SHP77 (cell line): ENCODE data around the gene TTLL8.
"Not testable (repeated sequence)": the region's sequence is repeated elsewhere in the genome, so short reads cannot be mapped to it uniquely, and the experiment has no call there.

Experiments used
- DNase-seq, 2 experiments: peaks; one replicate each; lab custom pipeline; 2025; lab: John Stamatoyannopoulos, UW

TTLL8 gene

DNA sequence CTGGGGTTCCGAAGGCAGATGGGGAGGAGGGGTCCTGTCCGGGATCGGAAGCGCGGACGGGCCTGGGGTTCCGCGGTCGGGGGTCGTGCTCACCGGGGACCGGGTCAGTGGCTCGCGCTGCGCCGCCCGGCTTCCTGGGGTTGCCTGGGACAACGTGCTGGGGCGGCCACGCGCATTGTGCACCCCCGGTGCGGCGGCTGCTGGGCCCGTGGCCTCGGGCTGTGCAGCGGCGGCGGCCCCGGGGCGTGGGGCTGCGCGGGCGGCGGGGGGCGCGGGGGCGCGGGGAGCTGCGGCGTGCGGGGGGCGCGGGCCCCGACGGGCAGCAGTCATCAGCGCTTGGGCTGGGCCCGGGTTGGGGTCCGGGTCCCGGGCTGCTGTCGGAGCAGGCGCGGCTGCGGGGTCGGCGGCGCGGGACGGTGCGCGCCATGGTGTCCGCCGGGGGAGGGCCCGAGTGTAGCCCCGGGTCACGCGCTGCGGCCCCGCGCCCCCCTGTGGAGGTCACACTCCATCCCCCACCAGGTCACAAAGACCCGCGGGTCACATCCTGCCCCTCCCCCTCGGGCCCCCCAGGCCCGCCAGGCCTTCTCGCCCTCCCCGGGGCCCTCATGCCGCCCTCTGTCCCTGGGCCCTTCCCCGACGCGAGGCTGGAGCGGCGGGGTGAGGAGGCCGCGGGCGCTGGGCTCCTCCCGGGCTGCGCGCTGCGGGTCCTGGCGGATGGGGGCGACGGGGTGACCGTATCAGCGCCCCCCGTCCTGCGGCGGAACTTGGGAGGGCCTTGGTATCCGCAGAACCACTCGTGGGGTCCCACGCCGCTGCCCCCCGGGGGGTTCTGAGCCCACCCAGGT, at the start of gene TTLL8:
Gene TTLL8 (minus strand): TSS at position 238 of the 845 bp plus-strand sequence.
- no peak for DNase-seq

DNA sequence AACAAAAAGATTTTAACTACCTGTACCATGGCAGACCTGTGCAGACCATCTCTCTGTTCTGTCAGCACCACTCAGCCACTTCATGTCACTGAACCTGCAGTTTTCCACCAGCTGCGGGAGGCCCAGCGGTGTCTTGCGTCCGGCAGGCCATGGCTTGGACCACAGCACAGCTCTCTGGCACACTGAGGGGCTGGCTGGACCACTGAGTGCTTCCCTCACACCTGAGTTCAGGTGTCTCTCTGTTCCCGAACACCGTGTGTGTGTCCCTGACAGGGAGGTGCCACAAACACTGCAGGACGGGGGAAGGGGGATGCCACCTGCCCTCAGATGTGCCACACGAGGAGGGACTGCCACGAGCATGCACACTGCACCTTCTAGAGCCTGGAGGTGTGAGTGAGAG, 49.4 kb upstream of the TTLL8 start:
- DNase-seq = no peak

- peak in 1 of 2 experiments; percentile 43 for DNase-seq
Observed at GRCh38 chr22:50105208-50106100, 47.4 kb upstream of the TTLL8 start.

GRCh38 chr22:50104141-50104544, 46.0 kb upstream of the TTLL8 start:
- no peak for DNase-seq

DNA sequence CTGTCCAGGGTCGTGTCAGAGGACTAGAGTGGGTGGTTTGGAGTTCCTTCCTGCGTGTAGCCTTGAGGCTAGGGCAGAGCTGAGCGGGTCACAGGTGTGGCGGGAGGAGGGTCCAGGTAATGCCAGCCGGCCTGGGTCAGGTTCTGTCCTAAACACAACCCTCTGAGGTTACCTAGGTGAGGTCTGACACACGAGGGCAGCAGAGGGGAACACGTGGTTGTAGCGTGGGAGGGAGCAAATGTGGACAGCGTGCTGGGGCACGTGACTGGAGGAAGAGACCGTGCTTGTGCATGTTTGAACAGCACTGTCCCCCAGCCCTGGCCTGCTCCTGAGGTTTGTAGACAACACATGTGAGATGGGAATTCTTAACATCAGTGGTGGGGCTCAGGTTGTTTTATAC, 44.8 kb upstream of the TTLL8 start:
- DNase-seq = peak; percentile 32 to 38

- DNase-seq = no peak
Observed at GRCh38 chr22:50101870-50102565, 43.9 kb upstream of the TTLL8 start.

DNA sequence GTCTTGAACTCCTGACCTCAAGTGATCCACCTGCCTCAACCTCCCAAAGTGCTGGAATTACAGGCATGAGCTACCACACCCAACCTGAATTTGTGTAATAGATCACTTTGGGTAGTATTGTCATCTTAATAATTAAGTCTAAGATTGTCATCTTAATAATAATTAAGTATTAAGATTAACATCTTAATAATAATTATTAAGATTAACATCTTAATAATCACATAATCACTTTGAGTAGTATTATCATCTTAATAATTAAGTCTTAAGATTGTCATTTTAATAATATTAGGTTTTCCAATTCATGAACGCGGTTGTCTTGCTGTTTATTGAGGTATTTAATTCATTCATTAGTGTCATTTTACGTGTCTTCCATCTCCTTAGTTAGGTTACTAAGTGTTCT, 40.0 kb upstream of the TTLL8 start:
- no peak for DNase-seq

DNA sequence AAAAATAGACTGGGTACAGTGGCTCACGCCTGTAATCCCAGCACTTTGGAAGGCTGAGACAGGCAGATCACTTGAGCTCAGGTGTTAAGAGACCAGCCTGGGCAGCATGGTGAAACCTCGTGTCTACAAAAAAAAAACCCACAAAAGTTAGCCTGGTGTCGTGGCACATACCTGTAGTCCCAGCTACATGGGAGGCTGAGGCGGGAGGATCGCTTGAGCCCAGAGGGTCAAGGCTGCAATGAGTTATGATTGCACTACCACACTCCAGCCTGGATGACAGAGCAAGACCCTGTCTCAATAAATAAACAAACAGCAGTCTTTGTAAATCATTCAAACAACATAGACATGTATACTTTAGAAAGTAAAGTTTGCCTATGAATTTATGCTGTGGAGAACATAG, 34.2 kb upstream of the TTLL8 start:
- DNase-seq = no peak

GRCh38 chr22:50091092-50091768, 33.1 kb upstream of the TTLL8 start:
- no peak for DNase-seq

- DNase-seq = no peak
Observed at GRCh38 chr22:50090412-50090714, 32.3 kb upstream of the TTLL8 start.

DNA sequence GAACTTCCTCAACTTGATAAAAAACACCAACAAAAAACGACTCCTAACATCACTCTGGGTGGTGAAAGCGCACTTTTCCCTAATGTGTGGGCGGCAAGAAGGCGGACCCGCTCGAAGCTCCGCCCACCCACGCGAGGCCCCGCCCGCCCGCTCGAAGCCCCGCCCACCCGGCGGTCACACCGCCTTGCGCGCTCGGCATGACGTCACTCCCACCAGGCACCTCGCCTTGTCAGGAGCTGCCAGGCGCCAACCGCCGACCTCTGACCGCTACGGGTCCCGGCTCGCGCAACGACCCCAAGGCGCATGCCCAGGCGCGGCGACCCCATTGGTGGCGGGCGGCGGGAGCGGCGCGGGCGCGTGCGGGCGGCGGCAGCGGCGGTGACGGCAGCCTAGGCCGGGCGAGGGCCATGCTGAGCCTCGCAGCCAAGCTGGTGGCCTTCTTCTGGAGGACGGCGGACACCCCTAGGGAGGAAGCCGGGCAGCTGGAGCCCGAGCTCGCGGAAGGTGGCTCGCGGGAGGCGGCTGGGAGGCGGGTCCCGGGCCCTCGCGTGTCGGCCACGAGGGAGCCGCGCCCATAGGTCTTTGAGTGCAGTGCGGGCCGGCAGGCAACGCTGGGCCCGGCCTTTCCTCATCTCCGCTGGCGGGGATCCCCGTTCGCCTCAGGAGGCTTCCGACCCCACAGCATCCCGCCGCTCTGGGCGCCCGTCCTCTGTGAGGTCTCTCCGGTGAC, 31.7 kb upstream of the TTLL8 start, which contains the start of gene MOV10L1:
Gene MOV10L1 (plus strand): TSS at position 325 of the 730 bp plus-strand sequence. CDS start 83 bp downstream, at position 408.
- DNase-seq = no peak

GRCh38 chr22:50089231-50089630, 31.1 kb upstream of the TTLL8 start:
- no peak for DNase-seq

GRCh38 chr22:50088096-50088495, 30.0 kb upstream of the TTLL8 start:
- DNase-seq = no peak

DNA sequence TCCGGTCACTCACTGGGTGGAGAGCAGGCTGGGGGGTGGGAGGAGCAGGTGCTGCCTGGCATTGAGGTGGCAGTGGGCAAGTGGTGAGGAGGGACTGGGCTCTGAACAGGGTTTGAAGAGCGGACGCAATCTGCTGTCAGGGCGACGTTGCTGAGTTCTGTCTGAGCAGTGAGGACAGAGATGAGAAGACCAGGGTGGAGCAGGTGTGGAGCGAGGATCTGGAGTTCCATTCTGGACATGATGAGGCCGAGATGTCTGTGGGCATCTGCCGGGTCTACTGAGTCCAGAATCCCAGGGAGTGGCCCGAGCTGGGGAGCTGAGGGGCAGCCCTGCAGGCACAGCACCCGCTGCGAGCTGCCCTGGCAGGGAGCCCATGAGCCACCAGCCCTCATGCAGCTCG, 29.5 kb upstream of the TTLL8 start:
- DNase-seq = no peak

DNA sequence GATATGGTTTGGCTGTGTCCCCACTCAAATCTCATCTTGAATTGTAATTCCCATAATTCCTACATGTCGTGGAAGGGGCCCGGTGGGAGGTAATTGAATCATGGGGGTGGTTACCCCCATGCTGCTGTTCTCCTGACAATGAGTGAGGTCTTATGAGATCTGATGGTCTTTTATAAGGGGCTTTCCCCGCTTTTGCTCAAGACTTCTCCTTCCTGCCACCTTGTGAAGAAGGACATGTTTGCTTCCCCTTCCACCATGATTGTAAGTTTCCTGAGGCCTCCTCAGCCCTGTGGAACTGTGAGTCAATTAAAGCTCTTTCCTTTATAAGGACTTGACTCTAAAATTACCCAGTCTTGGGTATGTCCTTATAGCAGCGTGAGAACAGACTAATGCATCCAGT, 28.9 kb upstream of the TTLL8 start:
- not testable (repeated sequence) for DNase-seq

DNA sequence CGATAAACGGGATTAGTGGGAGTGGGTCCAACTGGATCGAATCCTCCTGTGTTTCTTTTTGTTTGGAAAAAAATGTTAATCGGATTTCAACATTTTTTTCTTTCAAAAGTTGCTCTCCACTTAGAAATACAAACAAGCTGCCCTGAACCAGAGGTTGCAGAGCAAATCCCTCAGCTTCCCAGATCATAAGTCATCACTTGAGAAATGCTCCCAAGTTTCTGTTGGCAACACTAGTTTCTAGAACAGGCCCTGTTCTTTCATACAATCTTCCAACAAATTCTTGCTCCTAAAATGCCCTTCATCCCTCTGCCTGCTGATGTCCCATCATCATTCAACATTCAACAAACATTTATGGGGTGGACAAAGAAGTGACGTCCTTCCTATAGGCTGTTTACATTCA, 28.4 kb upstream of the TTLL8 start:
- no peak for DNase-seq

GRCh38 chr22:50085211-50085972, 27.3 kb upstream of the TTLL8 start, which contains the start of gene MLC1:
Gene MLC1 (minus strand): TSS chr22:50085426. CDS start chr22:50084902, 524 bp downstream.
- DNase-seq = no peak

- no peak for DNase-seq
Observed at GRCh38 chr22:50084614-50085021, 26.5 kb upstream of the TTLL8 start.

GRCh38 chr22:50084080-50084477, 26.0 kb upstream of the TTLL8 start:
- no peak for DNase-seq

- DNase-seq = no peak
Observed at GRCh38 chr22:50083462-50084079, 25.5 kb upstream of the TTLL8 start.
